Heart right ventricle (tissue), 16 donors: ENCODE results near the gene CCDC174. TPM values are rescaled to one million over a fixed set of nuclear protein-coding genes. Genes with fewer than 3 reads are reported as not detected.

Experiments
- ATAC-seq, 8 donors: fragments of 200-7000 bp; cut with Tn5 transposase; one replicate each; pipeline ENCODE4 v1.9.1; 2020; ENCODE audit warnings: mild to moderate bottlenecking in 8 of 8, moderate library complexity in 8 of 8, moderate number of reproducible peaks in 1 of 8
- DNase-seq, 2 donors: peaks; one replicate each; pipeline ENCODE4 v3.0.0-alpha.2; 2020
- H3K27ac ChIP-seq, 10 donors: fragments of 200-600 bp; sonication (generic) in 2 of 10; one replicate each; pipeline versions ENCODE4 v1.5.0 to v1.8.0; 2020 to 2022; ENCODE audit warnings: mild to moderate bottlenecking in 3 of 10
- H3K27me3 ChIP-seq, 7 donors: fragments of 200-600 bp; one replicate each; pipeline ENCODE4 v1.8.0; 2021 to 2022; ENCODE audit warnings: mild to moderate bottlenecking in 2 of 7
- H3K36me3 ChIP-seq, 9 donors: fragments of 200-600 bp; sonication (generic) in 1 of 9; one replicate each; pipeline versions ENCODE4 v1.5.0 to v1.8.0; 2020 to 2022; ENCODE audit warnings: mild to moderate bottlenecking in 2 of 9
- H3K4me1 ChIP-seq, 9 donors: fragments of 200-600 bp; sonication (generic) in 1 of 9; one replicate each; pipeline versions ENCODE4 v1.5.0 to v1.8.0; 2020 to 2022; ENCODE audit warnings: mild to moderate bottlenecking in 4 of 9
- H3K4me3 ChIP-seq, 10 donors: fragments of 200-600 bp; sonication (generic) in 2 of 10; one replicate each; pipeline versions ENCODE4 v1.5.0 to v1.8.0; 2020 to 2022; ENCODE audit warnings: mild to moderate bottlenecking in 7 of 10, moderate library complexity in 2 of 10
- H3K9me3 ChIP-seq, 11 donors: fragments of 200-600 bp in 10 of 11; sonication (generic) in 2 of 11; one replicate each; pipeline versions ENCODE4 v1.5.0 to v1.8.0; 2013 to 2022; ENCODE audit warnings: mild to moderate bottlenecking in 2 of 11, control low read depth in 1 of 11, moderate library complexity in 1 of 11
- WGBS, 2 donors: extraction: QIAGEN DNeasy Blood & Tissue Kit; methylation state at CpG; one replicate each; pipeline ENCODE4 v1.1.7; 2013; ENCODE audit warnings: inconsistent platforms in 1 of 2; 5-methylcytosine and 5-hydroxymethylcytosine counted together
- intact Hi-C, 10 donors: fragments of 100-400 bp; cut with DNase I; formaldehyde crosslinking; loops; one replicate each; pipeline versions ENCODE4 v1.11.1 to v1.14.2; 2022
- polyA plus RNA-seq, 2 donors: library from polyadenylated mRNA; stranded (reverse); fragments of 200-250 nt; gene quantifications; one replicate each; pipeline ENCODE4 v1.2.3, GENCODE V29; 2013
- total RNA-seq, 10 donors: library from RNA; stranded (reverse); fragmentation: NEBNext Ultra II Directional in 3 of 10; extraction: Animal tissue kit (Norgen Biotek cat#: 25700) in 3 of 10; gene quantifications; one replicate each; pipeline versions ENCODE4 v1.2.1 to v1.2.4, GENCODE V29; 2021 to 2023
- TF ChIP-seq, protein P1 (sequence below), 9 donors: fragments of 200-600 bp; sonication (generic) in 2 of 9; IDR thresholded peaks; one replicate each; pipeline versions ENCODE4 v1.5.0 to v1.8.0; 2021 to 2022; ENCODE audit warnings: antibody characterized with exemption in 9 of 9, mild to moderate bottlenecking in 5 of 9, moderate library complexity in 1 of 9
- donor health status: Arrhythmogenic right ventricular cardiomyopathy.
- donor health status: ischemic (EF 13 %, LVEDD 7.1; RV severe dilation, severe dysfunction).
- donor health status: healthy with polysubstance abuse.
- donor health status: DM: no; HTN: yes; CAD: no.
- donor health status: DM: no; HTN: no; CAD: no.
- donor health status: ischemic (EF 25% LVEDD 6.9; RV normal size, moderate dysfunction).
- donor health status: ischemic (EF 25% LVEDD 5.7; RV mildly dilated, moderate dysfunction).
- donor health status: healthy.
- donor health status: DM: yes; HTN: yes; CAD: no.
- donor health status: Ischemic cardiomyopathy.
- donor health status: ischemic (EF 35%, LVEDD 5.7; RV mildly dilated, moderate dysfunction).
- donor health status: nonischemic (EF 11% LVEDD 7.7; RV severe dilation, severe dysfunction).
- donor health status: DM: yes; HTN: yes; CAD: no.
- donor health status: PGD.
- donor health status: ischemic (EF 29% LVEDD 5.4; RV normal size, mild dysfunction).
- donor health status: nonischemic (EF 23%, LVEDD 6.1; RV moderate dilation, normal function).

CCDC174 gene
- total and polyA plus RNA-seq, 12 donors, result 10.0 to 18.6 (median 11.6) TPM

DNA sequence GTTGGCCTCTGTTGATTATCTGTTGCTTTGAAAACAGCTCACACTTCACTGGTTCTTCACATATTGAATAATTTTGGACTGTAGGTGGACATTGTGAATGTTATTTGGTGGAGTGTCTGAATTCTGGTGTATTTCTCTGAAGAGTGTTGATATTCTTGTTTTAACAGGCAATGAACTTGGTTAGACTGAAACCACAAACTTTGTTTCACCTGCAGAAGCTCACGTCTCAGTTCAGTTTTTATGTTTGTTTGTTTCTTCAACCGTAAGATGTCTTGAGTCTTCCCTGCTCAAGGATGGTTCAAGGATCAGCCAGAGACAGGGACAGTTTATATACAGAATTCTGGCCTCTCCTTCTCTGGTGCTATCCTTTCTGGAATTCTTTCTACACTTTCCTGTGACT, 67.0 kb downstream of the CCDC174 start:
- ATAC-seq (no peak), DNase-seq (no peak)
- H3K27me3 ChIP-seq, result no peaks in the 10 kb centered on the region
- H3K4me3 ChIP-seq, result no peak overlapping the region
- no peaks in the 10 kb centered on the region for H3K4me1 ChIP-seq
- intact Hi-C loops, result no loop called here
- H3K27ac ChIP-seq, result no peak overlapping the region
- H3K36me3 ChIP-seq, result no peaks in the 10 kb centered on the region
- H3K9me3 ChIP-seq, result peaks cover 0 to 3% (median 0%) of the 10 kb centered on the region in 11 donors
- TF ChIP-seq, protein P1, sequence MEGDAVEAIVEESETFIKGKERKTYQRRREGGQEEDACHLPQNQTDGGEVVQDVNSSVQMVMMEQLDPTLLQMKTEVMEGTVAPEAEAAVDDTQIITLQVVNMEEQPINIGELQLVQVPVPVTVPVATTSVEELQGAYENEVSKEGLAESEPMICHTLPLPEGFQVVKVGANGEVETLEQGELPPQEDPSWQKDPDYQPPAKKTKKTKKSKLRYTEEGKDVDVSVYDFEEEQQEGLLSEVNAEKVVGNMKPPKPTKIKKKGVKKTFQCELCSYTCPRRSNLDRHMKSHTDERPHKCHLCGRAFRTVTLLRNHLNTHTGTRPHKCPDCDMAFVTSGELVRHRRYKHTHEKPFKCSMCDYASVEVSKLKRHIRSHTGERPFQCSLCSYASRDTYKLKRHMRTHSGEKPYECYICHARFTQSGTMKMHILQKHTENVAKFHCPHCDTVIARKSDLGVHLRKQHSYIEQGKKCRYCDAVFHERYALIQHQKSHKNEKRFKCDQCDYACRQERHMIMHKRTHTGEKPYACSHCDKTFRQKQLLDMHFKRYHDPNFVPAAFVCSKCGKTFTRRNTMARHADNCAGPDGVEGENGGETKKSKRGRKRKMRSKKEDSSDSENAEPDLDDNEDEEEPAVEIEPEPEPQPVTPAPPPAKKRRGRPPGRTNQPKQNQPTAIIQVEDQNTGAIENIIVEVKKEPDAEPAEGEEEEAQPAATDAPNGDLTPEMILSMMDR (IDR thresholded peaks at IDR 0.05), result no peak
- WGBS, 2 donors, result 92 to 99% methylated on average over 2 of the region's 2 CpGs

DNA sequence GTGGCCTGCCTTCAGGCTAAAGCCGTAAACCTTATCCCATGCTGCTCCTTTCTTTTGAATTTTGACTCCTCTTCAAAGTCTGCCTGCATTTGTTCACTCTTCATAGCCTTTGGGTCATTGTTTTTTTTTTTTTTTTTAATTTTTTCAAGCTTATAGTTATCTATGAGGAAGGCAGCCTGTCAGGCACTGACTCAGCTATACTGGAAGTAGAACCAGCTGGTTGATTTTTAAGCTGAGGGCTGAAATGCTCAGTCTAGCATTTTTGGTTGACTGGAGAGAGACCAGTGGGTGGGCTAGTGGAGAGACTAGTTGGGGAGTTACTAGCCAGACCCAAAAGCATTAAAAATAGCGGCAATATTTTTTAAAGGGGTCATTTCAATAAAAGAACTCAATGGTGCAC, 67.4 kb downstream of the CCDC174 start:
- no peaks in the 10 kb centered on the region for H3K36me3 ChIP-seq
- ATAC-seq (no peak), DNase-seq (no peak)
- H3K4me1 ChIP-seq, result peaks cover 0 to 3% (median under 1%) of the 10 kb centered on the region in 9 donors
- H3K4me3 ChIP-seq, result no peak overlapping the region
- intact Hi-C loops, result no loop called here
- H3K27ac ChIP-seq, result no peak overlapping the region
- TF ChIP-seq, protein P1 (IDR thresholded peaks at IDR 0.05), result no peak
- no peaks in the 10 kb centered on the region for H3K9me3 ChIP-seq
- H3K27me3 ChIP-seq, result no peaks in the 10 kb centered on the region
- 87 to 91% methylated on average over 2 of the region's 2 CpGs for WGBS, 2 donors

DNA sequence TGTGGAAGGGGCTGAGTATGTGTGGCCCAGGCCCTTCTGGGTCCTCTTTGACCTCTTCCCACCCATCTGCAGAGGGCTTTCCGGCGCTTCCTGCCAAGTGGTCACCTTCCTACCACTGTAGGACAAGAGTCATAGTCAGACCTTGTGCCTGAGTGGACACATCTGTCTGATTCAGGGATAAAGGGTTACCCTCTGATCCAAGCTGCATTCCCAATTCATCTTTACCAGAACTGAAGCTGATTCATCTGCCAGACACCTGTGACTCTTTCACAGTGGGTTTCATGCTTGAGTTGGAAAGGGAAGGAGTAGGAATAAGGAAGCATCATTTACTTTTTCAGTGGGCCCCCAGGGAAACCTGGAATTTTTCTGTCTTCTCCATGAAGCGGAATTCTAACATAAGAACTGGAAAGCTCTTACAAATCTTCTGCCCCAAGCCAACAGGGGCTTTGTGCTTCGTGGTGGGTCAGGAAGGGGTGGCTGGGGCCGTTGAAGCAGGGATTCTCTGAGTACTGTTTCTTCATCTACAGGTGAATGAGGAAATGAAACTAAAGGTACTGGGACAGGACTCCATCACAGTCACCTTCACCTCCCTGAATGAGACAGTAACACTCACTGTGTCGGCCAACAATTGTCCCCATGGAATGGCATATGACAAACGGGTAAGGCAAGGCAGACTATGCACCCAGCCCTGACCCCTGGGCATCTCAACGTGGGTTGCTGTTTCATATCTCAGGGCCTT, 69.7 kb downstream of the CCDC174 start:
- TF ChIP-seq, protein P1 (IDR thresholded peaks at IDR 0.05), result no peak
- Histone ChIP-seq H3K9me3 (no peaks in the 10 kb centered on the region), H3K4me3 (no peak overlapping the region), H3K4me1 (peaks cover 6 to 26% (median 20%) of the 10 kb centered on the region in 9 donors), H3K36me3 (no peaks in the 10 kb centered on the region), H3K27ac (no peak overlapping the region), H3K27me3 (no peaks in the 10 kb centered on the region)
- 80 to 88% methylated on average over 8 of the region's 8 CpGs for WGBS, 2 donors
- no peak for DNase-seq
- no peak for ATAC-seq
- intact Hi-C loops, result no loop called here

Other genes starting within 250 kb of the CCDC174 start
- gene SLC6A6, start 249.2 kb upstream of the CCDC174 start, total RNA-seq, result 10 to 100 TPM; 11.4 to 68.7 (median 44.0) TPM
- gene SLC6A6, start 249.2 kb upstream of the CCDC174 start, polyA plus RNA-seq, result 10 to 100 TPM in 1 of 2 donors, 1 to 10 TPM in 1; 7.7 to 55.4 TPM
- gene GRIP2, start 111.4 kb upstream of the CCDC174 start, total RNA-seq, result 10 to 100 TPM; 13.2 to 70.1 (median 39.4) TPM
- gene GRIP2, start 111.4 kb upstream of the CCDC174 start, polyA plus RNA-seq, result 10 to 100 TPM in 1 of 2 donors, 1 to 10 TPM in 1; 7.4 to 56.8 TPM
- under 1 TPM in 5 of 10 donors, not detected in 5; 0.10 to 0.36 (median 0.16) TPM for gene C3orf20, start 23.4 kb downstream of the CCDC174 start, total RNA-seq
- not detected for gene C3orf20, start 23.4 kb downstream of the CCDC174 start, polyA plus RNA-seq
- gene FGD5, start 167.2 kb downstream of the CCDC174 start, total RNA-seq, result 10 to 100 TPM; 10.8 to 23.4 (median 16.6) TPM
- gene FGD5, start 167.2 kb downstream of the CCDC174 start, polyA plus RNA-seq, result 10 to 100 TPM in 1 of 2 donors, 1 to 10 TPM in 1; 8.9 to 11.0 TPM